Measurements from ENCODE around the gene RSRC1.
"Not testable (repeated sequence)": the region's sequence is repeated elsewhere in the genome, so short reads cannot be mapped to it uniquely, and the experiment has no call there.

RSRC1 gene

GRCh38 chr3:158101335-158102241 lies 8.3 kb upstream of the RSRC1 start:
- no peak for DNase-seq (ENCODE audit: low read depth in 2 of 2)

GRCh38 chr3:158102242-158103080 lies 7.4 kb upstream of the RSRC1 start:
- DNase-seq (ENCODE audit: low read depth in 2 of 2): no peak

GRCh38 chr3:158103081-158103886 lies 6.6 kb upstream of the RSRC1 start:
- DNase-seq (ENCODE audit: low read depth in 2 of 2): no peak

GRCh38 chr3:158103887-158104327 lies 6.0 kb upstream of the RSRC1 start:
- DNase-seq (ENCODE audit: low read depth in 2 of 2): no peak

GRCh38 chr3:158104431-158104921 lies 5.4 kb upstream of the RSRC1 start:
- no peak for DNase-seq (ENCODE audit: low read depth in 2 of 2)

GRCh38 chr3:158105119-158105709 lies 4.7 kb upstream of the RSRC1 start:
- no peak for DNase-seq (ENCODE audit: low read depth in 2 of 2)

- no peak for DNase-seq (ENCODE audit: low read depth in 2 of 2)
Measured at GRCh38 chr3:158105710-158106253, 4.1 kb upstream of the RSRC1 start.

GRCh38 chr3:158106766-158107471 lies 3.0 kb upstream of the RSRC1 start:
- DNase-seq (ENCODE audit: low read depth in 2 of 2): no peak

GRCh38 chr3:158107605-158108444 lies 2.1 kb upstream of the RSRC1 start:
- no peak for DNase-seq (ENCODE audit: low read depth in 2 of 2)

GRCh38 chr3:158108445-158108985 lies 1.4 kb upstream of the RSRC1 start:
- no peak for DNase-seq (ENCODE audit: low read depth in 2 of 2)

- no peak for DNase-seq (ENCODE audit: low read depth in 2 of 2)
Measured at GRCh38 chr3:158109295-158109803, 540 bp upstream of the RSRC1 start.

GRCh38 chr3:158110658-158111018 lies 749 bp downstream of the RSRC1 start:
- no peak for DNase-seq (ENCODE audit: low read depth in 2 of 2)

- no peak for DNase-seq (ENCODE audit: low read depth in 2 of 2)
Measured at GRCh38 chr3:158111861-158112260, 2.0 kb downstream of the RSRC1 start.

- not testable (repeated sequence) for DNase-seq (ENCODE audit: low read depth in 2 of 2)
Measured at GRCh38 chr3:158113595-158113994, 3.7 kb downstream of the RSRC1 start.

- no peak for DNase-seq (ENCODE audit: low read depth in 2 of 2)
Measured at GRCh38 chr3:158120330-158120729, 10.4 kb downstream of the RSRC1 start.

- no peak for DNase-seq (ENCODE audit: low read depth in 2 of 2)
Measured at GRCh38 chr3:158121295-158121694, 11.4 kb downstream of the RSRC1 start.

- not testable (repeated sequence) for DNase-seq (ENCODE audit: low read depth in 2 of 2)
Measured at GRCh38 chr3:158122721-158123120, 12.8 kb downstream of the RSRC1 start.

- no peak for DNase-seq (ENCODE audit: low read depth in 2 of 2)
Measured at GRCh38 chr3:158127250-158128219, 17.6 kb downstream of the RSRC1 start.
